K562 (cell line): ENCODE measurements around the gene CRYBB1. TPM values are rescaled to one million over a fixed set of nuclear protein-coding genes. Genes with fewer than 3 reads are reported as not detected.

ENCODE experiments used
- ATAC-seq: fragments of 200-7000 bp; cut with Tn5 transposase; 3 replicates; pipeline ENCODE4 v1.9.1; 2020; ENCODE audit warnings: moderate library complexity
- BruUV-seq: library from RNA; stranded (reverse); fragments of 400-500 nt; replicated peaks from 2 replicates; lab custom pipeline; 2021; lab: Mats Ljungman, UMichigan
- CTCF ChIA-PET: fragments of 300-600 bp; formaldehyde crosslinking; extraction: SDS; loops from one replicate; lab custom pipeline; 2021; ENCODE audit warnings: low intra/inter-chr PET ratio; lab: Yijun Ruan, JAX
- POLR2A ChIA-PET: fragments of 300-600, 350-650 bp; sonication (Branson Sonifier 250); formaldehyde crosslinking; extraction: SDS; loops from one replicate; lab custom pipeline; 2021; ENCODE audit warnings: antibody characterized with exemption, inconsistent platforms; lab: Yijun Ruan, JAX
- DNase-seq, 4 experiments: peaks; one replicate each; pipeline versions ENCODE4 v3.0.0 to v3.0.0-alpha.2; 2011 to 2018; ENCODE audit warnings: low spot score in 3 of 4, mixed read lengths in 3 of 4; ENCODE audit errors: extremely low read depth in 1 of 4
- FAIRE-seq: peaks from 2 replicates; lab custom pipeline; 2011; peaks lifted over from hg19 to GRCh38; lab: Jason Lieb, UNC
- H2AFZ ChIP-seq: 2 replicates; pipeline ENCODE4 v1.6.0; 2011; ENCODE audit warnings: low read depth, low read length, control low read depth, inconsistent platforms
- H3K27ac ChIP-seq: fragments of 200-600 bp; 3 replicates; pipeline ENCODE4 v1.8.0; 2011; ENCODE audit warnings: low read depth, mild to moderate bottlenecking, control low read depth, inconsistent platforms, low read length, moderate library complexity, mixed read lengths; ENCODE audit errors: extremely low read depth
- H3K27me3 ChIP-seq, 2 experiments: fragments of 300-600 bp in 1 of 2; 2 replicates in 1 of 2; 3 replicates in 1 of 2; pipeline versions ENCODE4 v1.6.0 to v1.8.0; 2011; ENCODE audit warnings: inconsistent platforms in 2 of 2, low read length in 2 of 2, mild to moderate bottlenecking in 1 of 2, mixed read lengths in 1 of 2, moderate library complexity in 1 of 2; ENCODE audit not compliant: control insufficient read depth in 2 of 2, insufficient read depth in 2 of 2
- H3K36me3 ChIP-seq: fragments of 300-600 bp; 3 replicates; pipeline ENCODE4 v1.8.0; 2011; ENCODE audit warnings: mild to moderate bottlenecking, low read length, inconsistent platforms; ENCODE audit not compliant: control insufficient read depth, insufficient read depth
- H3K4me1 ChIP-seq, 2 experiments: fragments of 200-600 bp in 1 of 2; replicated peaks in 1 of 2; 2 replicates in 1 of 2; 3 replicates in 1 of 2; pipeline versions ENCODE4 v1.5.1 to v1.8.0; 2011; ENCODE audit warnings: inconsistent platforms in 2 of 2, low read length in 2 of 2, mild to moderate bottlenecking in 1 of 2, mixed read lengths in 1 of 2, moderate library complexity in 1 of 2; ENCODE audit not compliant: control insufficient read depth in 2 of 2, insufficient read depth in 2 of 2
- H3K4me2 ChIP-seq: 2 replicates; pipeline ENCODE4 v1.6.1; 2011; ENCODE audit warnings: low read length, control low read depth, inconsistent platforms, mixed read lengths; ENCODE audit not compliant: insufficient read depth
- H3K4me3 ChIP-seq: fragments of 200-600 bp; sonication (generic), shearing (Covaris generic); 2 replicates; pipeline ENCODE4 v1.5.1; 2016; ENCODE audit warnings: control low read depth, inconsistent platforms
- H3K79me2 ChIP-seq: fragments of 200-600 bp; 3 replicates; pipeline ENCODE4 v1.8.0; 2011; ENCODE audit warnings: low read length, inconsistent platforms; ENCODE audit not compliant: control insufficient read depth, insufficient read depth
- H3K9ac ChIP-seq, 2 experiments: 2 replicates each; pipeline versions ENCODE4 v1.6.0 to v1.6.1; 2011; ENCODE audit warnings: low read depth in 2 of 2, low read length in 2 of 2, control low read depth in 1 of 2, inconsistent platforms in 1 of 2, mild to moderate bottlenecking in 1 of 2, mixed read lengths in 1 of 2; ENCODE audit not compliant: insufficient read depth in 1 of 2
- H3K9me1 ChIP-seq: one replicate; pipeline ENCODE4 v1.6.0; 2011; ENCODE audit warnings: inconsistent platforms, mild to moderate bottlenecking, low read length, moderate library complexity; ENCODE audit not compliant: control insufficient read depth, insufficient read depth
- H3K9me3 ChIP-seq: replicated peaks from 2 replicates; pipeline ENCODE4 v1.5.1; 2011; ENCODE audit warnings: low read depth, low read length, inconsistent platforms; ENCODE audit not compliant: control insufficient read depth, insufficient read depth
- H4K20me1 ChIP-seq: replicated peaks from 2 replicates; pipeline ENCODE4 v1.6.1; 2011; ENCODE audit warnings: low read length, inconsistent platforms, mixed read lengths; ENCODE audit not compliant: control insufficient read depth, insufficient read depth
- DACH1 ChIP-seq: fragments of 450-650 bp; IDR thresholded peaks from 2 replicates; pipeline ENCODE4 v1.6.1; 2018; ENCODE audit not compliant: partially characterized antibody
- EWSR1 ChIP-seq: fragments of 450-650 bp; IDR thresholded peaks from 2 replicates; pipeline ENCODE4 v1.6.1; 2018; ENCODE audit warnings: borderline replicate concordance, mild to moderate bottlenecking, low read depth, moderate library complexity; ENCODE audit not compliant: partially characterized antibody
- LCOR ChIP-seq: sonication (generic); formaldehyde crosslinking; IDR thresholded peaks from 2 replicates; pipeline ENCODE4 v1.8.0; 2022; ENCODE audit warnings: mild to moderate bottlenecking, missing genetic modification reagents
- NFXL1 ChIP-seq: fragments of 450-650 bp; formaldehyde crosslinking; IDR thresholded peaks from 2 replicates; pipeline ENCODE4 v1.4.0; 2021; ENCODE audit warnings: mild to moderate bottlenecking
- PHTF2 ChIP-seq: fragments of 250-450 bp; sonication (Bioruptor Pico); IDR thresholded peaks from 2 replicates; pipeline ENCODE4 v1.5.0; 2021; ENCODE audit warnings: mild to moderate bottlenecking
- U2AF2 ChIP-seq: fragments of 200-400 bp; formaldehyde crosslinking; optimal IDR thresholded peaks from 2 replicates; pipeline ENCODE3; 2017; ENCODE audit warnings: low read depth, mild to moderate bottlenecking, low read length
- ZNF277 ChIP-seq: fragments of 250-450 bp; sonication (Bioruptor Pico); IDR thresholded peaks from 2 replicates; pipeline ENCODE4 v1.8.0; 2022; ENCODE audit warnings: inconsistent platforms, mild to moderate bottlenecking, moderate library complexity, borderline replicate concordance
- ZNF512 ChIP-seq: IDR thresholded peaks from 2 replicates; pipeline ENCODE4 v1.6.1; 2016; ENCODE audit warnings: missing genetic modification characterization, missing compliant biosample characterization
- WGBS: fragments of 100-300 bp; shearing (Covaris generic); methylation state at CpG from one replicate; pipeline ENCODE4 v1.1.6; 2016; ENCODE audit warnings: low coverage, mixed read lengths; ENCODE audit not compliant: insufficient coverage; ENCODE audit errors: missing lambda C conversion rate; 5-methylcytosine and 5-hydroxymethylcytosine counted together
- in situ Hi-C: fragments of 300-500 bp; cut with MboI; formaldehyde crosslinking; loops from 4 replicates; pipeline ENCODE4 v1.15.0; 2018; ENCODE audit warnings: inconsistent platforms, mixed read lengths
- intact Hi-C: fragments of 100-400 bp; cut with micrococcal nuclease; formaldehyde crosslinking; loops from 2 replicates; pipeline ENCODE4 v1.14.2; 2022
- polyA plus RNA-seq, 8 experiments: library from polyadenylated mRNA; depleted of rRNA in 4 of 8; stranded (reverse) in 5 of 8; unstranded in 3 of 8; fragments of >200 nt; fragmentation: Nextera tagmentation in 2 of 8; fragmentation: Illumina TruSeq in 1 of 8; extraction: Ambion mirVana in 2 of 8; extraction: Trizol in 1 of 8; gene quantifications; 2 replicates each; pipeline versions ENCODE4 v1.2.1 to v1.2.3, GENCODE V29; 2011 to 2014; ENCODE audit warnings: inconsistent platforms in 1 of 8, missing spikeins in 1 of 8
- total RNA-seq, 7 experiments: library from RNA; depleted of rRNA in 6 of 7; stranded (reverse); fragments of >200 nt in 6 of 7; fragmentation: Illumina TruSeq in 2 of 7; extraction: Trizol in 2 of 7; gene quantifications; 2 replicates each; pipeline versions ENCODE4 v1.2.1 to v1.2.3, GENCODE V29; 2011 to 2021; ENCODE audit warnings: low replicate concordance in 1 of 7

CRYBB1 gene
- total and polyA plus RNA-seq, 9 of the 15 experiments (the other 6 are each of a cell fraction or from before 2014, with no cell fraction given), result 0.16 to 0.45 (median 0.33) TPM; not detected in 2

- TF ChIP-seq ZNF512 (tag), result no peak
- TF ChIP-seq NFXL1 (CRISPR knock-in tag), result no peak
- no peak for TF ChIP-seq ZNF277 (CRISPR knock-in tag)
- no peak for TF ChIP-seq EWSR1
- no peak for TF ChIP-seq LCOR (CRISPR knock-in tag)
- no peak for TF ChIP-seq U2AF2
These were observed 60.9 kb downstream of the CRYBB1 start (continued) for GRCh38 chr22:26556904-26557303.

- no peak for FAIRE-seq
- ATAC-seq, result no peak
- peaks cover 95% of the 10 kb centered on the region for H3K79me2 ChIP-seq
- H3K27me3 ChIP-seq, result no peaks in the 10 kb centered on the region
- H3K27ac ChIP-seq, result no peak overlapping the region; the same call in 2 of the 3 replicates
- ChIA-PET CTCF (no interaction called here), POLR2A (interaction anchor here (0.8 kb wide), 1 partner anchor 14 kb away, joined by 3 read pairs; no protein-coding TSS in a partner anchor)
- H3K9me1 ChIP-seq, result peaks cover 9% of the 10 kb centered on the region
- in situ Hi-C loops, result no loop called here
- no peak overlapping the region for H3K4me3 ChIP-seq
- no peak overlapping the region for H3K4me2 ChIP-seq
- peaks cover 58% of the 10 kb centered on the region for H3K36me3 ChIP-seq
- BruUV-seq, result no TSS peak
- 87% methylated on average over 10 of the region's 11 CpGs for WGBS
- no peak overlapping the region for H2AFZ ChIP-seq
- H3K4me1 ChIP-seq, result peaks cover 0 to 7% of the 10 kb centered on the region in 2 experiments; a peak in 3 of 5 replicates
- DNase-seq, result no peak
- H4K20me1 ChIP-seq, result peaks cover 30% of the 10 kb centered on the region
- H3K9me3 ChIP-seq, result no peaks in the 10 kb centered on the region
- no peak overlapping the region for H3K9ac ChIP-seq
- no peak for TF ChIP-seq PHTF2 (CRISPR knock-in tag)
- no peak for TF ChIP-seq DACH1
- intact Hi-C loops, result no loop called here
These were observed 62.3 kb downstream of the CRYBB1 start for GRCh38 chr22:26555478-26555877.
